HG02938 (cell line): ENCODE measurements around the gene IFT122.

ENCODE experiments used
- ATAC-seq: cut with Tn5 transposase; IDR thresholded peaks from one replicate; pipeline ENCODE4 v1.9.1; 2021; ENCODE audit warnings: mild to moderate bottlenecking, moderate library complexity; ENCODE audit not compliant: unreplicated experiment

The IFT122 gene

DNA sequence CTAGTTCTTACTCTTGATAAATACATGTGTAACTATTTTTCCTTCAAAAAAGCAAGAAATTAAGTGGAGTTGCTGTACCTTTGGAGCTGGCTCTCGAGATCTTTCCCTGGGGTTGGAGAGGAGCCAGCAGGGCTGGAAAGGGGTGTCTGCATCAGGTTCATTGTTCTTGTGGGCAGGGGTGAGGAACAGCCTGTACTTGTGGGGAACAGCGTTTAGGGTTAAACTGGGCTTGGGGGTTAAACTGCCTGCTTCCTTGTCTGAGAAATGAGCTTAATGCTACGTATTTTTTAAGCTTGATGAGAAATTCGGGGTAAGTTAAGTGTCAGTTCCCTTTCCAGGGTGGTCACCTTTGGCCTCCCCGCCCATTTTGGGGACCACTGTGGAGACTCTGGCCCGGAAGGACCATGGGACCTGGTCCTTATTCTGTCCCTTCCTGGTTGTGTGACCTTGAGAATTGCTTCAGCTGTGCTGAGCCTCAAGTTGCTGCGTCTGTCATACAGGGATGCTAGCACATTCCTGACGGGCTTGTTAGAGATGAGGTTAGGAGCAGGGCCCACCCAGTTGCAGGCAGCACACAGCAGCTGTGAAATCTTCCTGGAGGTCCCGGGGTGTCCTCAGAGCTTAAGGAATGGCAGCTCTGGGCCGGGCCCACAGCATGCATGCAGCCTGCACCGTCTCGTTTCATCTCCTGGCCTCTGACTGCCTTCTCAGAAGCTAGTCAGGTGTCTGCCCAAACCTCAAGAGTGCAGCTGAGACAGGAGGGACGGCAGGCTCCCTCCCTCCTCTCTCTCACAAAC lies 114.5 kb downstream of the IFT122 start:
- no peak for ATAC-seq

DNA sequence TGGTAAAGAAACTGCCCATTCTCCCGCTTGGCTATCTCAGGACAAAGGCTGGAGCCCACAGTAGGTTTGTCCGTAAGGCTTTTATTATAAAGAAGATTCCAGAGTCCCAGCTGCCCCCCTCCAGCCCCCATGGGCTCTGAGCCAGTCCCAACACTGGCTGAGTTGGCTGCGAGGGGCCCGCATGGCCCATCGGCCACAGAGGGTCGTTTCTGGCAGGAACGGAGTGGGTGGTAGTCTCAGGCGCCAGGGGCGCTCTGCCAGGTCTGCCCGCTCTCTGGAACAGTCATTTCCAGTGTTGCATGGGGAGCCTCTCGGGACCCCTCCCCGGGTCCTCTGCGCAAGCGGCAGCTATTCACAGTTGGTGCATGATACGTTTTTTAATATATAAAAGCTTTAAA lies 115.1 kb downstream of the IFT122 start:
- ATAC-seq = no peak

DNA sequence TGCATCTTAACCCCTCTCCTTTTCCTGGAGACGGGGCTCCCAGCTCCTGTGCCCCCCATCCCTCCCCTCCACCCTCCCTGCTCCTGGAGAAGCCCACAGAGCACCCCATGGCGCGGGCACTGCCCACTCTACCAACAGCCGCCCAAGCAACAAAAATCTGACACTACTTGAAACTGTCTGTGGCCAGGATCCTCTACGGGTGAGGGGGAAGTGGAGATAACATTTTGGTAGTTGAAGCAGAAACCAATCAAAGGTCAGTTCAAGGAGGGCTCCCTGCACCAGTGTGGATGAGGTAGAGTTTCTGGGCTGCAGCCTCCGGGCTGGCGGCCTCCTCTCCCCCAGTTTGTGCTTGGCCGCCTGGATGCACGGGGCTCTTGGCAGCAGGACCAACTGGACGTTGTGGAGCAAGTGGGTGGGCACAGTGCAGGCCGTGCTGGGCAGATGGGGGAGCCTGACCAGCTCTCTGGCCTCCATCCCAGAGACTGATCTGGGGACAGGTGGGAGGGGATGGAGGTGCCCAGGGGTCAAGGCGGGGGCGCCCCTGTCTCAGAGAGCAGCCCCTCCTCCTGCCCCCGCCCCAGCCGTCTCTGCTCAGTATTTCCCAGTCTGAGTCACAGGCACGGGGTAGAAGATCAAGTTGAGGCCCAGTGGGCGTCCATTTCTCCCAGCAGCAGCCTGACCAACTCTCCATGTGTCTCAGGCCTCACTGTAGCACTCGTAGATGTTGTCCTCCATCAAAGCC lies 115.8 kb downstream of the IFT122 start:
- no peak for ATAC-seq

DNA sequence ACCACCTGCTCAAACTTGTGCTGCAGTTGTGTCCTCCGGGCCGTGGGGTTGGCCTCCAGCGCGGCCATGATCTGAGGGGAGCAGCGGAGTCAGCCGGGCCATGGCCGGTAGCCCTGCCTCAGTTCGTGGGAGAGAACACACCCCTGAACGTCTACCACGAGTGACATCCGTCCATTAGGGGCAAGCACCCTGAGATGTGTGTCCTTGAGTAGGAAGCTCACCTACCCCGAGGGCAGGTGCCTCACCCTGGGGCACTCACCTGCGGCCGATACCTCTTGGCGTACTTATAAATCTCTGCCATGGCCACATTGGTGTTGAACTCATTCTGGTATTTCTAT lies 116.3 kb downstream of the IFT122 start:
- no peak for ATAC-seq

DNA sequence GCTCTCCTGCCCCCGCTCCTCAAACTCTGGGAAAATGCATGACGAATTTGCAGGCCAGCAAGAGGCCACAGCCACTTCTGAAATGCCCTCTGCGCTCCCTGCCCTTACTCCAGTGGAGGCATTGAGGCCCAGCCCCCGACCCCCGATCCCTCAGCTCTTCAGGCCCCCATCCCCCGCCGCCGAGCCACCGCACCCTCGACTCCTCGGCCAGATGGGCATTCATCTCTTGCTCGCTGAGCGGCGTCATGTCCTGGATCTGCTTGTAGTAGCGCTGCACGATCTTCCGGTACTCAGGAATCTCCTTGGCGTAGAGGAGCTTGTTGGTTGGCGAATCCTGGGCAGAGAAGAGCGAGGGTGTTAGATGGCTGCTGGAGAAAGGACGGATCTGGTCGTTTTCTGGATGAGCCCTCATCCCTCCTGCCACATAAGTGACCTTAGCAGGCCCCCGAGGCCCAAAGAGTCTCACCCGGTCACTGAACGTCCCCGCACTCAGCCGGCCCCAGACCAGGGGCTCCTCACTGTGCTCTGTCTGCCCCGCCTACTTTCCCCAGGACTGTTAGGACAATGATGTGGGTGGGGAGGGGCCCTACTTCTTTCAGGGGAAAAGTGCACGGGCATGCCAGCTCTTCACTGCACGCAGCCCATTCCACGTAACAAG lies 117.0 kb downstream of the IFT122 start:
- ATAC-seq = no peak

DNA sequence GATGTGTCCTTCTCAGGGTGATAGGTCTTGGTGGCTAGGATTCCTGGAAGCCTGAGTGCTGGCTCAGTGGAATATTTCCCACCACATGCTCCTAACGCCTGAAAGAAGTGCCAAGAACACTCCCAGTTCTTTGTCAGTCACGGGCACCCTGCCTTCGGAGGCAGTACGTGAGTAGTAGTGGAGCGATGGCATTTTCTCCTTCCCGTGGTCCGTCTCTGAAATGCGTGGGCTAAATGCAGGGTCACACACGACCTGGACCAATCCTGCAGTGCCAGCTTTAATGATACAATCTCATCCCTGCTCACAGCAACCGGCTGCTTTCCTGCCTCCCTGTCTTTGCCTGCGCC lies 117.5 kb downstream of the IFT122 start:
- no peak for ATAC-seq

DNA sequence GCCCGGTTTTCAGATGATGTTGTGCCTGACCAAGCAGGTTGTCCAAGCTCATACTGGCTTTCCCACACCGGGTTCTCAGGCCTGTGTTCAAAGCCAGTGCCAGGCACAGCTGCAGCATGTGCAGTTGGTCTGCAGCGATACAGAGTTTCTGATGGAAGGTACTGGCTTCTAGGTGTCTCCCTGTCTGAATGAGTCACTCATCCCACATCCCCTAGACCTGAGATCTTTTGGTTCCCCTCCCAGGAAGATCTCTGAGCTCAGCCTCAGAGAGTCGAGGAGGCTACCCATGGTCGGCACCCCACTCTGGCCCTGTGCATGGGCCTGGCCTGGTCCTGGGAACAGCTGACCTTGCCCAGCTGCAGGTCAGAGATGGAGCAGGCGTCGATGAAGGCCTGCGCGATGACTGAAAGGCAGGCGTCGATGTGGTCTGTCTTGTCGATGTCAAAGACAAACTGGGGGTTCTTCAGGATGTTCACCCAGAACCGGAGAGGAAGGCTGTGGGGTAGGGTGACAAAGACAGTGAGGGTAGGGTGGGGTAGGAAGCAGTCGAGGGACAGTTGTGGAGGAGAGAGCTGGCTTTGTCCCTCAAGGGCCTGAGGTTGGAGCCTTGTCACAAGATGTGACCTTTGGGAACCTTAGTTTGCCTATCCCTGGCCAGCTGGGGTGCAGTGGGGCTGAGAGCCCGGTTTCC lies 118.2 kb downstream of the IFT122 start:
- ATAC-seq = no peak

DNA sequence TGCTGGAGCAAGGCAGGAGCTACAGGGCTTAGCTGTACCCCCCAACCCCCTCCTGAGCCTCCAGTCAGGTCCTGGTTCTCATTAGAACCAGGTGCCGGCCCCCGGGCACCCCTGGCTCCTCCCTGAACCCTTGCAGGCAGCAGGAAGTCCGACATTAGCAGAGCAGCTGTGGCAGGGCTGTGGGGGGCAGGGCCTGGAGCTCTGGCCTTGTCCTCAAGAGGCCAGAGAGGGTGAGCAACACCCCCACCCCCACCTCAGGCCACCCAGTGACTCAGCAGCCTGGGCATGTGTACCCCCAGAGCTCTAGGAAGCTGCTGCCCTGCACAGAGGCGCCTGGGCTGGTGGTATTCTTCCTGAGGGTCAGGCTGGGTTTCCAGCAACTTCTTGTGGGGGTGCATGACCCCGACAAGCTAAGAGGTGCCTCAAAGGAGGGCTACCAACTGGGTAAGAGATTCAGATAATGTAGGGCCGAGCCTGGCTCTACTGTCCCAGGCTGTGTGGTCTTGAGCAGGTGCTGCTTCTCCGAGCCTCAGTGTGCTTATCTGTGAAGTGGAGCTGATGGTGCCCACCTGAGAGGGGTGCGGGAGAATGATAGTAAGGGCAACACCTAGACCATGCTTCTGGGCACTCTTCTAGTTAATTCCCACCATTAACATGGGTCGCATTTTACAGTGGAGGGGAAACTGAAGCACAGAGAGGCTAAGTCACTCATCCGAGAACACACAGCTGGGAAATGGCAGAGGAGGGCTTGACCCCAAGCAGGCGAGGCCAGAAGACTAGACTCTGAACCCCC lies 118.9 kb downstream of the IFT122 start:
- ATAC-seq = no peak

DNA sequence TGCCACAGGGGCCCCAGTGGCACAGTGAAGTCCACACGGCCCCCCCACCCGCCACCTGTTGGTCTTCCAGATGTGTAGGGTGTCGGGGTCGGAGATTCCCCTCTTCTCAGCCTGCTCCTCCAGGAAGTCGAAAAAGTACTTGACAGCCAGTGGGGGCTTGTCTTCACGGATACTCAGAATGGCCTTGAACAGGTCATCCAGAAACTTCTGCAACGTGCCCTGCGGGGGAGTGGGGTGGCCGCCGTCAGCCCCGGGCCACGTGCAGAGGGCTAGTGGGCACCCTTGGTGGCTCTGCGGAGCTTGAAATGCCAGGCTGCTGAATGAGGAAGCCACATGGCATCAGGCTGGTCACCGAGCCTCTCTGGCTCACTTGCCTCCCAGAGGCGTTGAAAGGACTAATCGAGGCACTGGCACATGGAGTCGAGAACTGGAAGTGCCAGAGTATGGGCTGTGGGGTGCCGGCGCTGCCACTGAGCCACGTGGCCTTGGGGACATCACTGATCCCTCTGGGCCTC lies 119.6 kb downstream of the IFT122 start:
- ATAC-seq = no peak

DNA sequence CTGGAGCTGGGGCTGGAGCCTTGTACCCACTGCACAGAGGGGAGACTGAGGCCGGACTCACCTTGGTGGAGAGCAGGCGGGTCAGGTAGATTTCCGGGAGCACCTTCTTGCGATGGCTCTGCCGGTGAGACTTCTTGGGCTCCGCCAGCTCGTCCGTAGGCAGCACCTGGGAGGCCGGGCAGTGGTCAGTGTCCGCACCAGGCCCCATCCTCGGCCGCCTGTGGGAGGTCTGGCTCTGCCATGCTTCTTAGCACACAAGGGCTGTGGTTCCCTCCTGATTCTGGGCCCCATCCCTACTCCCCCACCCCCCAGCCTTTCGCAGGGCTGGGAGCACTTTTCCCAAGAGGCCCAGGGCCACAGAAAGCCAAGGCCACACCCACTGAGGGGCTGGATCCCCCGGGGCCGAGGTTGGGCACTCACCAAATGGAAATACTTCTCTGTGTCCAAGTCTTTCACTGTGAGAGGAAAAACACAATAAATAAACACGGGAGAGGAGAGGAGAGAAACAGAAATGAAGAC lies 120.3 kb downstream of the IFT122 start:
- no peak for ATAC-seq

DNA sequence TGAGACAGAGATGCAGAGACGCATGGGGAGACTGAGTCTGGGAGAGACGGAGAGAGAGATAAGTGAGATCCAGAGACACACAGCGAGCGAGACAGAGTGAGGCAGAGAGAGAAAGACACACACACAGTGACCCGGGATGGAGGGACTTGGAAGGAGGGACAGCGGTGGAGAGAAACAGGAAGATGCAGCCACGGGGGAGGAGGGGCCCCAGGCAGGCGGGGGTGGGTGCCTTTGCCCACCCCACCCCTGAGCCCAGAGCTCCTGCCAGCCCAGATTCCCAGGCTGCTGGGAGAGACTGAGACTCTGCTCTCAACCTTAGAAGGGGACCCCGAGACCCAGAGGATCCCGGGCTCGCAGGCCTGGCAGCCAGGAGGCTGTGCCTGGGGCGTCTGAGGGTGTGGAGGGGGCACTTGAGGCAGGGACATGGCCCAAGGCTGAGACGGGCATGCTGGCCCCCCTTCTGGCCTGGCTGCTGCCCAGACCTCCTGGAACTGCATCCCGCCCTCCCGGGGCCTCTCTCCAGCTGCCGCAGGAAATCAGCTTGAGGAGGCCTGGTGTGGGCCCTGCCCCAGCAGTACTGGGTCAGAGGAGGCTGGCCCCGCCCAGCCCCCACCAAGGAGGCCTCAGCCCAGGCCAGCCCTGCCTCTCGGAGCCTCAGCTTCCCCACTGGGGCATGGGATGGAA lies 121.0 kb downstream of the IFT122 start:
- no peak for ATAC-seq

DNA sequence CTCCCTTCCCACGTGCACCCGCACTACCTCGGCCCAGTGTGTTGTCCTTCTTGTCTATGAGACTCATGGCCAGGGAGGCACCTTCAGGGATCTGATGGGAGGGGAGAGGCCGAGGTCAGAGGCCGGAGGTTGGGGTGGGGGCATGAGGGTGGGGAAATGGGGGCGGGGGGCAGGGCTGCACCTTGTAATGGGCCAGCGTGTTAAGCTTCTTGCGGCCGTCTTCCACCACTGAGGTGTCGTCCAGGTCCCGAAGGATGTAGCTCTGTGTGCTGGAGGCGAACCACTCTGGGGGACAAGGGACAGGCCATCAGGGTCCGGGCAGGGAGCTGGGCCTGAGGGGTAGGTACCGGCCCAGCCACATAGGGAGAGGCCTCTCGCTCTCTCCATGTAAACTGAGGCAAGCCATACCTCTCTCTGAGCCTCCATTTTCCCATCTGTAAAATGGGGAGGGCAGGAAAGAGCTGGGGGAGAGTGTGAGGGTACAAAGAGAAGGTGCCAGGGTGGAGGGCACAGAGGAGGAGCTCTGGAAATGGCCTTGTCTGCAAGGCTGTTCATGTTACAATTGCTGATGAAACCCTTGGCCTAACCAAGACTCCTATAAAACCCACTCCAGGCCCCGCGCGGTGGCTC lies 121.7 kb downstream of the IFT122 start:
- no peak for ATAC-seq

DNA sequence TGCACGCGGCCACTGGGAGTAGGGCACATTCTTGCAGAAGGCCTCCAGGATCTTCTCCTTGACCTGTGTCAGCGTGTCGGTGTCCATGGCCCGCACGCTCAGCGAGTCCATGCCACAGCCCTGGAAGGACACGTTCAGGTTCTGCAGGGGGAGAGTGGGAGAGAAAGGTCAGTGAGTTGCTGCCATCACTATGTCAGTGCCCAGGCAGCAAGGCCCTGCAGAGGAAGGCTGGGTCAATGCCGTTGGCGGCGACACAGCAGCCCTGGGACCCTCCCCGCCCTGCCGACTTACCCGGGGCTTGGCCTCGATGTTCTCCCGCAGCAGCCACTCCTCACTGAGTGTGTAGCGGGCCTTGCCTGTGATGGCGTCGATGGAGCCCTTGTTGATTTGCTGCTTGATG lies 122.8 kb downstream of the IFT122 start:
- no peak for ATAC-seq

DNA sequence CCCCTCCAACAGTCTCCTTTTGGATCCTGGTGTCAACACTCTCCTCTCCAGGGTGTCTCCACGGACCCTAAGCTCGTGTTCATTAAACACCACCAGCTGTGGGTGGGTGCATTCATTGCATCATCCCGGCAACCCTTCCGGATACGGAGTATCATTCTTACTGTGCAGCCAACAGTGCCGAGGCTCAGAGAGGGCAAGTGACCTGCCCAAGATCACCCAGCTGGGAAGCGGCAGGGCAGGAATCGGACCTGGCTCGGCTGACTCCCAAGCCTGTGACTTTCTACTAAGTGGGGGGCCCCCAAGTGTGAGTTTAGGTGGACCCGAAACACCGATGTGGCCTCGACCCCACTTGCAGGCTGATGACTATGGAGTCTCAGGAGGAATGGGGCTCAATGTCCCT lies 123.3 kb downstream of the IFT122 start:
- ATAC-seq = no peak

DNA sequence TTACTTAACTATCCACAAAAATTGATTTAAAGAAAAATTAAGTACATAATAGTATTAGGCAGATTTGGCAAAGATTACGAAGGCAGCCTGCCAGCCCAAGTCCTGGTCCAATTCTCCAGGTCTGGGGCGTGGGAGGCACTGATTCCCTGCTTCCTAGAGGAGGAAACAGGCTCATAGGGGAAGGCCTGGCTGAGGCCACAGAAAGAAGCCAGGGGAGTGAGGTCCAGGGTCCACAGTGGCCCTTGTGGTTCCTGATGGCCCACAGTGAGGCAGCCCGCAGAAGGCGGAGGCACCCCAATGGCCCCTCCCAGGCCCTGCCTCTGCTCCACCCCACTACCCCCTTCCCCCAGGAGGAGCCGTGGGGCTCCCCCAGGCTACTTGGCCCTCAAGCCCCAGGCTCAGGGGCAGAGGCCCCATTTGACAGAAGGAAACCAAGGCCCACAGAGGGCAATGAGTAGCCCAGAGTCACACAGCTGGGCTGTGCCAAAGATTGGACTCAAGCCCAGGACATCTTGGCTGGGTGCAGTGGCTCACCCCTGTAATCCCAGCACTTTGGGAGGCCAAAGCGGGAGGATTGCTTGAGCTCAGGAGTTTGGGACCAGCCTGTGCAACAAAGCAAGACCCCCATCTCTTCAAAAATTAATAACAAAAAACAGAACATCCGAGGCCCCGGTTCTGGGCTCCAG lies 124.0 kb downstream of the IFT122 start:
- ATAC-seq = no peak

DNA sequence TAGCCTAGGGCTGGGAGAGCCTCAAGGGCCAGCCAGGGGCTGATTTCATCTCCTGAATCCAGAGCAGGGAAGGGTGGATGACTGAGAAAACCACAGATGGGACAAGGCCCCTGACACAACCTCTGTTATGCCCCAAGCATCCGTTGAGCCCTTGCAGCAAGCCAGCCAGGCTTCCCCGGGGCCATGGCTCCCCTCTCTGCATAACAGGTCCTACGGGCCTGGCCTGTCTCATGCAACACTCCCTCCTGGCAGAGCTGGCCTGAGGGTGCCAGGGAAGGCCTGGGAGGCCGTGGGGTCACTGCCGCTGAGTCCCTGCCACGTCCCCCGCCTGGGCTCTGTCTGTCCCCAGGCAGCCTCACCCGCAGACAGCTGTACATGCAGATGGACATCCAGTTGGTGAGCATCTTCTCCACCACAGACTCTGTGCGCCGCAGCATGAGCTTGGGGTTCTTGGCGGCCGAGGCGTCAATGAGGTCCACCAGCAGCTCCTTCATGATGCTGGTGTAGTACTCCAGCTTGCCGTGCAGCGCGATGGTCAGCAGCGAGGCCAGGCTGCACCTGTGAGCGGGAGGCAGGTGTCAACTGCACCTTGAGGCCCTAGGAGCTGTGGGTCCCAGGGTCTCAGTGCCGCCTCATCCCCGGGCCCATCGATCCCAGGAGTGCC lies 125.1 kb downstream of the IFT122 start:
- ATAC-seq = no peak

DNA sequence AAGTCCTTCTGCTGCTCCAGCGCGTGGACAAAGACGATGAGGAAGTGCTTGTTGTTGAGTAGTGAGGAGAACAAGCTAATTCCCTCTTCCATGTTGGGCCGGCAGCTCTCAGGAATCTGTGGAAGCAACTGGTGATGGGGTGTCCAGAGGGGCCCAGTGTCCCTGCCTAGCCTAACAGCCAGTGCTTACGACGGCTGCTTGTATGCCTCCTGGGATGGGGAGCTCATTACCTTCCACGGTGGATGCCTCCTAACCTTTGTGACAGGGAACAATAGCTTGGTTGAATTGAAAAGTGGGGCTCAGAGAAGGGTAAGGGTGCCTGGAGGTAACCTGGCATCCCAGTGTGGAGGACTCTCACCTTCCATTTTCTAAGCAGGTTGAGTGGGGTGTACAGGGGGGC lies 125.9 kb downstream of the IFT122 start:
- ATAC-seq = no peak

DNA sequence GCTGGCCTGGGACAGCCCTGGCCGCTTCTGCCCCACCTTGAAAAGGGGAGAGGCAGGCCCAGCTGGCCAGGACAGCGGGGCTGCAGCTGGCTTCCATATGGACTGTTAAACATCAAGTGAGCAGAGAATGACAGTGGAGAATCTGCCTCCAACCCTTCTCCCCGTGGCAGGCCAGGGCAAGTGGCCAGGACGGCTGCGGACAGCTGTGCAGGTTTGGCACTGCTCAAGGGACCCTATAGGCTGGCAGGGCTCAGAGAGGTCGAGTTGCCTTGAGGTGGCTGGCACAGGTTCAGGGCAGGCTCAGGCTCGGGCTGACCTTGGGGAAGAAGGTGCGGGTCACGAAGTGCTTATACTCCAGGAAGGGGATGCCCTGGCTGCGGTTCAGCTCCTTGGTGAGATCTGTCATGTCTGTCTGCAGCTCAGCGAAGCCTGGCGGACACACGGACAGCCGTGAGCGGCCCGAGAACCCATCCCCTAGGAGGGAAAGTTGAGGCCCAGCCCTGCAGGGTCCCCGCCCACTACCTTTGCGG lies 127.2 kb downstream of the IFT122 start:
- no peak for ATAC-seq
